ENCODE data around the gene C11orf68.

The C11orf68 gene

GRCh38 chr11:65931773-65932557 lies 13.1 kb upstream of the C11orf68 start:
- H4K20me1 ChIP-seq (ENCODE audit: insufficient read depth, low read length) = no peaks in the 10 kb centered on the region
- no peaks in the 10 kb centered on the region for H3K36me3 ChIP-seq (ENCODE audit: insufficient read depth, low read length)
- no peak overlapping the region for H3K4me3 ChIP-seq (ENCODE audit: low read depth, low read length, poor library complexity, severe bottlenecking)
- H2AFZ ChIP-seq (ENCODE audit: low read length) = 0 out of 2 replicates have a peak overlapping the region, but pooled peaks have one; percentile 69
- H3K9me2 ChIP-seq (ENCODE audit: low read depth, low read length) = no peaks in the 10 kb centered on the region
- no peak overlapping the region for H3K9ac ChIP-seq (ENCODE audit: low read length)
- H3K4me1 ChIP-seq (ENCODE audit: insufficient read depth, low read length, severe bottlenecking) = peaks cover 13% of the 10 kb centered on the region
- H3K79me2 ChIP-seq (ENCODE audit: insufficient read depth, low read length) = no peaks in the 10 kb centered on the region
- H3K9me3 ChIP-seq (ENCODE audit: low read length) = no peaks in the 10 kb centered on the region
- H3K27ac ChIP-seq (ENCODE audit: low read depth, low read length, poor library complexity, severe bottlenecking) = no peak overlapping the region
- TF ChIP-seq, protein P1, sequence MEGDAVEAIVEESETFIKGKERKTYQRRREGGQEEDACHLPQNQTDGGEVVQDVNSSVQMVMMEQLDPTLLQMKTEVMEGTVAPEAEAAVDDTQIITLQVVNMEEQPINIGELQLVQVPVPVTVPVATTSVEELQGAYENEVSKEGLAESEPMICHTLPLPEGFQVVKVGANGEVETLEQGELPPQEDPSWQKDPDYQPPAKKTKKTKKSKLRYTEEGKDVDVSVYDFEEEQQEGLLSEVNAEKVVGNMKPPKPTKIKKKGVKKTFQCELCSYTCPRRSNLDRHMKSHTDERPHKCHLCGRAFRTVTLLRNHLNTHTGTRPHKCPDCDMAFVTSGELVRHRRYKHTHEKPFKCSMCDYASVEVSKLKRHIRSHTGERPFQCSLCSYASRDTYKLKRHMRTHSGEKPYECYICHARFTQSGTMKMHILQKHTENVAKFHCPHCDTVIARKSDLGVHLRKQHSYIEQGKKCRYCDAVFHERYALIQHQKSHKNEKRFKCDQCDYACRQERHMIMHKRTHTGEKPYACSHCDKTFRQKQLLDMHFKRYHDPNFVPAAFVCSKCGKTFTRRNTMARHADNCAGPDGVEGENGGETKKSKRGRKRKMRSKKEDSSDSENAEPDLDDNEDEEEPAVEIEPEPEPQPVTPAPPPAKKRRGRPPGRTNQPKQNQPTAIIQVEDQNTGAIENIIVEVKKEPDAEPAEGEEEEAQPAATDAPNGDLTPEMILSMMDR (IDR thresholded peaks at IDR 0.05; ENCODE audit: low read length) = peak; percentile 5; the same call in 1 of the 2 replicates
- TF ChIP-seq EZH2 (IDR thresholded peaks at IDR 0.05; ENCODE audit: borderline replicate concordance, low read length) = no peak
- H3K4me2 ChIP-seq (ENCODE audit: low read length) = no peak overlapping the region
- no peaks in the 10 kb centered on the region for H3F3A ChIP-seq (ENCODE audit: insufficient read depth, low read length)
- H3K27me3 ChIP-seq (ENCODE audit: insufficient read depth, low read length) = no peaks in the 10 kb centered on the region

GRCh38 chr11:65928667-65929066 lies 9.8 kb upstream of the C11orf68 start:
- Histone ChIP-seq H3K4me2 (ENCODE audit: low read length) (peak overlapping the region; percentile 45), H3K4me1 (ENCODE audit: insufficient read depth, low read length, severe bottlenecking) (peaks cover 13% of the 10 kb centered on the region), H3K27ac (ENCODE audit: low read depth, low read length, poor library complexity, severe bottlenecking) (no peak overlapping the region), H2AFZ (ENCODE audit: low read length) (no peak overlapping the region), H3K79me2 (ENCODE audit: insufficient read depth, low read length) (no peaks in the 10 kb centered on the region), H3K9me2 (ENCODE audit: low read depth, low read length) (no peaks in the 10 kb centered on the region), H3K27me3 (ENCODE audit: insufficient read depth, low read length) (no peaks in the 10 kb centered on the region), H3K4me3 (ENCODE audit: low read depth, low read length, poor library complexity, severe bottlenecking) (no peak overlapping the region), H4K20me1 (ENCODE audit: insufficient read depth, low read length) (no peaks in the 10 kb centered on the region), H3K36me3 (ENCODE audit: insufficient read depth, low read length) (no peaks in the 10 kb centered on the region), H3K9me3 (ENCODE audit: low read length) (no peaks in the 10 kb centered on the region), H3F3A (ENCODE audit: insufficient read depth, low read length) (no peaks in the 10 kb centered on the region), H3K9ac (ENCODE audit: low read length) (peak overlapping the region; percentile 17; the same call in 1 of the 2 replicates)
- no peak for TF ChIP-seq EZH2 (IDR thresholded peaks at IDR 0.05; ENCODE audit: borderline replicate concordance, low read length)
- TF ChIP-seq, protein P1 (IDR thresholded peaks at IDR 0.05; ENCODE audit: low read length) = no peak

- Histone ChIP-seq H3K27me3 (ENCODE audit: insufficient read depth, low read length) (no peaks in the 10 kb centered on the region), H3K79me2 (ENCODE audit: insufficient read depth, low read length) (no peaks in the 10 kb centered on the region), H3K4me2 (ENCODE audit: low read length) (peak overlapping the region; percentile 45), H3K9ac (ENCODE audit: low read length) (peak overlapping the region; percentile 17; the same call in 1 of the 2 replicates), H2AFZ (ENCODE audit: low read length) (no peak overlapping the region), H3K36me3 (ENCODE audit: insufficient read depth, low read length) (no peaks in the 10 kb centered on the region), H4K20me1 (ENCODE audit: insufficient read depth, low read length) (no peaks in the 10 kb centered on the region), H3K4me1 (ENCODE audit: insufficient read depth, low read length, severe bottlenecking) (peaks cover 13% of the 10 kb centered on the region), H3K4me3 (ENCODE audit: low read depth, low read length, poor library complexity, severe bottlenecking) (no peak overlapping the region), H3K9me3 (ENCODE audit: low read length) (no peaks in the 10 kb centered on the region), H3K9me2 (ENCODE audit: low read depth, low read length) (no peaks in the 10 kb centered on the region), H3K27ac (ENCODE audit: low read depth, low read length, poor library complexity, severe bottlenecking) (no peak overlapping the region), H3F3A (ENCODE audit: insufficient read depth, low read length) (no peaks in the 10 kb centered on the region)
- no peak for TF ChIP-seq EZH2 (IDR thresholded peaks at IDR 0.05; ENCODE audit: borderline replicate concordance, low read length)
- TF ChIP-seq, protein P1 (IDR thresholded peaks at IDR 0.05; ENCODE audit: low read length) = no peak
Measured at GRCh38 chr11:65927904-65928397, 9.1 kb upstream of the C11orf68 start.

All from OCI-LY1 (cell line).